SK-N-SH treated with all-trans-retinoic acid at 6 μM for 48 hours (cell line): ENCODE data around the gene SORCS2.

Experiments
- GLIS3 ChIP-seq: fragments of 250-450 bp; sonication (Bioruptor Pico); IDR thresholded peaks from 2 replicates; pipeline ENCODE4 v1.5.0; 2020; ENCODE audit warnings: mild to moderate bottlenecking, moderate library complexity
- RARB ChIP-seq: fragments of 250-450 bp; sonication (Bioruptor Pico); IDR thresholded peaks from 2 replicates; pipeline ENCODE4 v1.8.0; 2021; ENCODE audit warnings: mild to moderate bottlenecking, moderate library complexity
- TCF4 ChIP-seq: fragments of 250-450 bp; sonication (Bioruptor Pico); IDR thresholded peaks from 2 replicates; pipeline ENCODE4 v1.8.0; 2021; ENCODE audit warnings: mild to moderate bottlenecking, moderate library complexity, borderline replicate concordance
- TOX ChIP-seq: fragments of 250-450 bp; sonication (Bioruptor Pico); IDR thresholded peaks from 2 replicates; pipeline ENCODE4 v1.8.0; 2021; ENCODE audit warnings: mild to moderate bottlenecking, moderate library complexity, borderline replicate concordance
- ZFP30 ChIP-seq: fragments of 450-650 bp; formaldehyde crosslinking; IDR thresholded peaks from 2 replicates; pipeline ENCODE4 v1.5.0; 2022; ENCODE audit warnings: mild to moderate bottlenecking, moderate library complexity
- TF ChIP-seq, protein P1 (sequence below): fragments of 250-450 bp; sonication (Bioruptor Pico); IDR thresholded peaks from 2 replicates; pipeline ENCODE4 v1.8.0; 2020; ENCODE audit warnings: mild to moderate bottlenecking, moderate library complexity, borderline replicate concordance
- TF ChIP-seq, protein P2 (sequence below): fragments of 250-450 bp; sonication (Bioruptor Pico); IDR thresholded peaks from 2 replicates; pipeline ENCODE4 v1.8.0; 2021; ENCODE audit warnings: low read depth, mild to moderate bottlenecking, moderate library complexity, borderline replicate concordance

GRCh38 chr4:7201420-7202305, 9.3 kb downstream of the SORCS2 start:
- TF ChIP-seq, protein P1, sequence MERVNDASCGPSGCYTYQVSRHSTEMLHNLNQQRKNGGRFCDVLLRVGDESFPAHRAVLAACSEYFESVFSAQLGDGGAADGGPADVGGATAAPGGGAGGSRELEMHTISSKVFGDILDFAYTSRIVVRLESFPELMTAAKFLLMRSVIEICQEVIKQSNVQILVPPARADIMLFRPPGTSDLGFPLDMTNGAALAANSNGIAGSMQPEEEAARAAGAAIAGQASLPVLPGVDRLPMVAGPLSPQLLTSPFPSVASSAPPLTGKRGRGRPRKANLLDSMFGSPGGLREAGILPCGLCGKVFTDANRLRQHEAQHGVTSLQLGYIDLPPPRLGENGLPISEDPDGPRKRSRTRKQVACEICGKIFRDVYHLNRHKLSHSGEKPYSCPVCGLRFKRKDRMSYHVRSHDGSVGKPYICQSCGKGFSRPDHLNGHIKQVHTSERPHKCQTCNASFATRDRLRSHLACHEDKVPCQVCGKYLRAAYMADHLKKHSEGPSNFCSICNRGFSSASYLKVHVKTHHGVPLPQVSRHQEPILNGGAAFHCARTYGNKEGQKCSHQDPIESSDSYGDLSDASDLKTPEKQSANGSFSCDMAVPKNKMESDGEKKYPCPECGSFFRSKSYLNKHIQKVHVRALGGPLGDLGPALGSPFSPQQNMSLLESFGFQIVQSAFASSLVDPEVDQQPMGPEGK = no peak
- TF ChIP-seq GLIS3 (CRISPR knock-in tag) = no peak
- TF ChIP-seq ZFP30 (CRISPR knock-in tag) = no peak
- no peak for TF ChIP-seq RARB
- TF ChIP-seq, protein P2, sequence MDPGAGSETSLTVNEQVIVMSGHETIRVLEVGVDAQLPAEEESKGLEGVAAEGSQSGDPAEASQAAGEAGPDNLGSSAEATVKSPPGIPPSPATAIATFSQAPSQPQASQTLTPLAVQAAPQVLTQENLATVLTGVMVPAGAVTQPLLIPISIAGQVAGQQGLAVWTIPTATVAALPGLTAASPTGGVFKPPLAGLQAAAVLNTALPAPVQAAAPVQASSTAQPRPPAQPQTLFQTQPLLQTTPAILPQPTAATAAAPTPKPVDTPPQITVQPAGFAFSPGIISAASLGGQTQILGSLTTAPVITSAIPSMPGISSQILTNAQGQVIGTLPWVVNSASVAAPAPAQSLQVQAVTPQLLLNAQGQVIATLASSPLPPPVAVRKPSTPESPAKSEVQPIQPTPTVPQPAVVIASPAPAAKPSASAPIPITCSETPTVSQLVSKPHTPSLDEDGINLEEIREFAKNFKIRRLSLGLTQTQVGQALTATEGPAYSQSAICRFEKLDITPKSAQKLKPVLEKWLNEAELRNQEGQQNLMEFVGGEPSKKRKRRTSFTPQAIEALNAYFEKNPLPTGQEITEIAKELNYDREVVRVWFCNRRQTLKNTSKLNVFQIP (CRISPR knock-in tag) = no peak
- no peak for TF ChIP-seq TOX (CRISPR knock-in tag)
- no peak for TF ChIP-seq TCF4
